OCI-LY1 (cell line): ENCODE data around the gene GSC2.

Experiments
- CTCF ChIP-seq: fragments of 200-600 bp; sonication (generic), shearing (Covaris generic); IDR thresholded peaks from 2 replicates; pipeline ENCODE4 v1.5.1; 2017; ENCODE audit warnings: mild to moderate bottlenecking, antibody characterized with exemption, low read length, moderate library complexity, mixed read lengths
- EZH2 ChIP-seq: fragments of 200-600 bp; sonication (generic), shearing (Covaris generic); IDR thresholded peaks from 2 replicates; pipeline ENCODE4 v1.8.0; 2017; ENCODE audit warnings: borderline replicate concordance, mixed run types, mild to moderate bottlenecking, antibody characterized with exemption, low read length, moderate library complexity, mixed read lengths

- TF ChIP-seq CTCF: no peak
- no peak for TF ChIP-seq EZH2
These were observed 15.8 kb downstream of the GSC2 start for GRCh38 chr22:19134176-19134831.
